ENCODE results near the gene JPH3. TPM values are rescaled to one million over a fixed set of nuclear protein-coding genes. Genes with fewer than 3 reads are reported as not detected.
A peak's percentile ranks its signal among the peaks of the same experiment; 100 is the strongest.

Gene JPH3
- total RNA-seq, 6 experiments from 2014 or later = 0.07 to 0.12 TPM; not detected in 4

DNA sequence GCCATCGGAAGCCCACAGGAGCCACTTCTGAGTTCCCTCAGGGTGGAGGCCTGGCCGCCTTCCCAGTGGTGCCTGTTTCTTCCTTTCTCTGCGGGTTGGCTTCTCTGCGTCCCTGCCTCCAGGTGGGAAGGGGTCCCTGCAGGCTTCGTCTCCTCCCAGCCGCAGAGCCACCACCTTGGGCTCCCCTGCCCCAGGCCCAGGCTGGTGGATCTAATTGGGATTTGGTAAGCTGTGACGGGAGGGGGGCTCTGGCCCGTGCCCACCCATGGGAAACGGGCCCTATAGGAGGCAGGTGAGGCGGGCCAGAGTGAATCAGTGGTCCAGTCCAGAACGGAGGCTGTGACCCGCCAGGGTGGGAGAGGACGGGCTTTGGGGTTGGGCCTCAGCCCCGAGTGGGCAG is 32.1 kb downstream of the JPH3 start:
- H3K4me1 ChIP-seq = peaks cover 0 to 12% (median 5%) of the 10 kb centered on the region in 4 donors
- DNase-seq = no peak
- no peak overlapping the region for H3K27ac ChIP-seq
- H3K4me3 ChIP-seq = no peak overlapping the region
- no peaks in the 10 kb centered on the region for H3K27me3 ChIP-seq
- ATAC-seq = no peak
- H3K36me3 ChIP-seq = no peaks in the 10 kb centered on the region
- intact Hi-C loops (cut with DNase I) = loop anchor here (10.0 kb wide), 1 partner anchor 220 kb away; no protein-coding TSS in a partner anchor
- WGBS (ENCODE audit: insufficient coverage, low coverage, low lambda C conversion rate, missing lambda C conversion rate) = 70% methylated on average over 2 of the region's 14 CpGs
- H3K9me3 ChIP-seq = no peaks in the 10 kb centered on the region
- TF ChIP-seq, protein P1, sequence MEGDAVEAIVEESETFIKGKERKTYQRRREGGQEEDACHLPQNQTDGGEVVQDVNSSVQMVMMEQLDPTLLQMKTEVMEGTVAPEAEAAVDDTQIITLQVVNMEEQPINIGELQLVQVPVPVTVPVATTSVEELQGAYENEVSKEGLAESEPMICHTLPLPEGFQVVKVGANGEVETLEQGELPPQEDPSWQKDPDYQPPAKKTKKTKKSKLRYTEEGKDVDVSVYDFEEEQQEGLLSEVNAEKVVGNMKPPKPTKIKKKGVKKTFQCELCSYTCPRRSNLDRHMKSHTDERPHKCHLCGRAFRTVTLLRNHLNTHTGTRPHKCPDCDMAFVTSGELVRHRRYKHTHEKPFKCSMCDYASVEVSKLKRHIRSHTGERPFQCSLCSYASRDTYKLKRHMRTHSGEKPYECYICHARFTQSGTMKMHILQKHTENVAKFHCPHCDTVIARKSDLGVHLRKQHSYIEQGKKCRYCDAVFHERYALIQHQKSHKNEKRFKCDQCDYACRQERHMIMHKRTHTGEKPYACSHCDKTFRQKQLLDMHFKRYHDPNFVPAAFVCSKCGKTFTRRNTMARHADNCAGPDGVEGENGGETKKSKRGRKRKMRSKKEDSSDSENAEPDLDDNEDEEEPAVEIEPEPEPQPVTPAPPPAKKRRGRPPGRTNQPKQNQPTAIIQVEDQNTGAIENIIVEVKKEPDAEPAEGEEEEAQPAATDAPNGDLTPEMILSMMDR (IDR thresholded peaks at IDR 0.05) = no peak
- TF ChIP-seq POLR2A (IDR thresholded peaks at IDR 0.05) = no peak

DNA sequence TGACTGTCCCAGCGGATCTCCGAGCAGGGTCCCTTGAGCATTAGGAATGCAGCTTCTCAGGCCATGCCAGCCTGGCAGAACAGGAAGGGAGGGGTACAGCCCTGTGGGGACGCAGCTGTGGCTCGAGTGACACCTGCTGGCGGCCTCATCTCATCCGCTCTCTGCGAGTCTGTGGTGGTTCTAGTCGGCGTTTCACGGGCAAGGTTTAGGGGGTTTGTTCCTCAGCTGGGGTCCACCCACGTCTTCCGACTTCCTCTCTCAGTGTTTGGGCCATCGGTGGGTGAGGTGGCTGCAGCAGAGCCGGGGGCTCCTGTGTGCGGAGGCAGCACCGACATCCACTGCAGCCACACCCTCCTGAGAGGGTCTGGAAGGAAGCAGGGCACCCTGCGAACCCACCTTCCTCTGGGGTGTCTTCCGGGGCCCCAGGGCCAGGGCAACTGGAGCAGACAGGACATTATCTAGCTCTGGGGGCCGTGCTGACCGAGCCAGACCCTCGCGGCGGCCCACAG is 33.3 kb downstream of the JPH3 start:
- Histone ChIP-seq H3K27me3 (no peaks in the 10 kb centered on the region), H3K9me3 (no peaks in the 10 kb centered on the region), H3K4me3 (no peak overlapping the region), H3K27ac (no peak overlapping the region), H3K4me1 (peaks cover 0 to 12% (median 5%) of the 10 kb centered on the region in 4 donors), H3K36me3 (no peaks in the 10 kb centered on the region)
- 0% methylated on average over 1 of the region's 23 CpGs for WGBS (ENCODE audit: insufficient coverage, low coverage, low lambda C conversion rate, missing lambda C conversion rate)
- intact Hi-C loops (cut with DNase I) = loop anchor here (10.0 kb wide), 1 partner anchor 221 kb away; no protein-coding TSS in a partner anchor
- DNase-seq = peak; percentile 65 to 67 (median 66)
- peak in 3 of 4 donors; percentile 67 to 85 (median 79) for ATAC-seq
- TF ChIP-seq, protein P1 (IDR thresholded peaks at IDR 0.05) = peak; percentile 47 to 70 (median 56)
- no peak for TF ChIP-seq POLR2A (IDR thresholded peaks at IDR 0.05)

DNA sequence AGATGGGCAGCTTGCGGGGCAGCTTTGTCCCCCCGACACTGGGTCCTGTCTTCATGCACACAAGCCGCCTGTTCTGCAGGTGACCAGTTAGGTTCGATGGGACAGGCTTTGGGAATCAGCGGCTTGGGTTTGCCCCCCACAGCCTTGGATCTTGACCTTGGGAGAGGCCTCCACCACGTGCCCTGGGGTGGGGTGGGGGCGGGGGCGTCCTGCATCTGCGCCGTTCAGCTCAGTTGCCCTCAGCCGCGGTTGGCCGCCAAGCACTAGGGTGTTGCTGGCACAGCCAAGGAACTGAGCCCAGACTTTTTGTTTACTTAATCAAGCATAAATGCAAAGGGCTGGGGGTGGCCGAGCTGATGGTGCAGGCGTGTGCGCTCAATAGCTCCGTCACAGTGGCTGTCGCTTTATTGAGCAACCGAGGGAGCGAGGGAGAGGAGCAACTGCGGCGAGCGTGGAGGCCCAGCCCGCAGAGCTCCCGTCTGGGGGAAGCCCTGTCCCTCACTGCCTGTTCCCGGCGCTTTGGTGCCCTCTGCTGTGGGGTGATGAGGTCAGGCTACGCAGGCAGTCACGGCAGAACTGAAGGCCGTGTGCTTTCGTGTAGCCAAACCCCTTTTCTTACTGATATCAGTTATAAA is 33.9 kb downstream of the JPH3 start:
- TF ChIP-seq, protein P1 (IDR thresholded peaks at IDR 0.05) = peak; percentile 64 to 77 (median 72)
- no peak for TF ChIP-seq POLR2A (IDR thresholded peaks at IDR 0.05)
- H3K4me1 ChIP-seq = peaks cover 0 to 12% (median 5%) of the 10 kb centered on the region in 4 donors
- H3K4me3 ChIP-seq = no peak overlapping the region
- no peaks in the 10 kb centered on the region for H3K27me3 ChIP-seq
- intact Hi-C loops (cut with DNase I) = loop anchor here (10.0 kb wide), 1 partner anchor 221 kb away; no protein-coding TSS in a partner anchor
- WGBS (ENCODE audit: insufficient coverage, low coverage, low lambda C conversion rate, missing lambda C conversion rate) = 0% methylated on average over 1 of the region's 31 CpGs
- no peaks in the 10 kb centered on the region for H3K9me3 ChIP-seq
- DNase-seq (peak; percentile 88 to 92 (median 91)), ATAC-seq (peak; percentile 96 to 99 (median 98))
- no peaks in the 10 kb centered on the region for H3K36me3 ChIP-seq
- no peak overlapping the region for H3K27ac ChIP-seq

DNA sequence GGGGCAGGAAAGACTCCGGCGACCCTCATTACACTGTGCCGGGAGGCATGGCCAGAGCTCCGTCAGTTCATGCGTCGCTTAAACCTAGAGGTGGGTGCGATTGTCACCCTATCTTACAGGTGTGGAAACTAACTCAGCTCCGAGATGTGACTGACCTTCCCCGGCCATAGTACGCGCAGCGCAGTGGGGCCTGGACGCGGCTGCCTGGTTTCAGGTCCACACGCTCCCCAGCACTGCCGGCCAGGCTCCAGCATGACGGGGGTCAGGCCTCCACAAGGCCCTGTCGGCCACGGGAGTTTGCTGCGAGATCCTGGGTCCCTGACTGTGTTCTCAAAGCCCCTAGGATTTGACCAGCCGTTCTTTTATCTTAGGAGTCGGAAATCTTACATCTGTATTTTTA is 34.4 kb downstream of the JPH3 start:
- Histone ChIP-seq H3K27me3 (no peaks in the 10 kb centered on the region), H3K27ac (no peak overlapping the region), H3K36me3 (no peaks in the 10 kb centered on the region), H3K4me3 (no peak overlapping the region), H3K9me3 (no peaks in the 10 kb centered on the region), H3K4me1 (peaks cover 0 to 12% (median 5%) of the 10 kb centered on the region in 4 donors)
- DNase-seq (no peak), ATAC-seq (no peak)
- intact Hi-C loops (cut with DNase I) = loop anchor here (10.0 kb wide), 1 partner anchor 222 kb away; no protein-coding TSS in a partner anchor
- TF ChIP-seq, protein P1 (IDR thresholded peaks at IDR 0.05) = no peak
- TF ChIP-seq POLR2A (IDR thresholded peaks at IDR 0.05) = no peak
- WGBS (ENCODE audit: insufficient coverage, low coverage, low lambda C conversion rate, missing lambda C conversion rate) = 30% methylated on average over 3 of the region's 22 CpGs
